ENCODE data around the gene GPR35.

Gene GPR35

GRCh38 chr2:240624950-240625621 lies at the start of gene GPR35:
TSS of gene GPR35 (plus strand) at chr2:240625480. CDS start at chr2:240629953, 4,473 bp downstream.
- no peaks in the 10 kb centered on the region for H3K9me3 ChIP-seq (ENCODE audit: control insufficient read depth, low read depth, low read length)
- no peaks in the 10 kb centered on the region for H3K4me1 ChIP-seq (ENCODE audit: control insufficient read depth, low read depth, low read length)
- no peak within 1 kb of the TSS for H3K9ac ChIP-seq (ENCODE audit: low read length)
- H3K4me3 ChIP-seq (ENCODE audit: low read length) = no peak within 1 kb of the TSS
- H3K36me3 ChIP-seq (ENCODE audit: control insufficient read depth, low read depth, low read length) = no peaks in the 10 kb centered on the region
- H3K27me3 ChIP-seq (ENCODE audit: control insufficient read depth, insufficient read depth, low read length) = no peaks in the 10 kb centered on the region
- no peak within 1 kb of the TSS for H3K27ac ChIP-seq (ENCODE audit: low read length)

GRCh38 chr2:240576036-240576435 lies 49.2 kb upstream of the GPR35 start:
- Histone ChIP-seq H3K4me3 (ENCODE audit: low read length) (no peak overlapping the region), H3K27me3 (ENCODE audit: control insufficient read depth, insufficient read depth, low read length) (no peaks in the 10 kb centered on the region), H3K9me3 (ENCODE audit: control insufficient read depth, low read depth, low read length) (no peaks in the 10 kb centered on the region), H3K4me1 (ENCODE audit: control insufficient read depth, low read depth, low read length) (no peaks in the 10 kb centered on the region), H3K9ac (ENCODE audit: low read length) (no peak overlapping the region), H3K27ac (ENCODE audit: low read length) (no peak overlapping the region), H3K36me3 (ENCODE audit: control insufficient read depth, low read depth, low read length) (no peaks in the 10 kb centered on the region)

- Histone ChIP-seq H3K9ac (ENCODE audit: low read length) (no peak overlapping the region), H3K27ac (ENCODE audit: low read length) (no peak overlapping the region), H3K27me3 (ENCODE audit: control insufficient read depth, insufficient read depth, low read length) (no peaks in the 10 kb centered on the region), H3K36me3 (ENCODE audit: control insufficient read depth, low read depth, low read length) (no peaks in the 10 kb centered on the region), H3K4me1 (ENCODE audit: control insufficient read depth, low read depth, low read length) (no peaks in the 10 kb centered on the region), H3K9me3 (ENCODE audit: control insufficient read depth, low read depth, low read length) (no peaks in the 10 kb centered on the region), H3K4me3 (ENCODE audit: low read length) (no peak overlapping the region)
Measured at GRCh38 chr2:240576436-240577205, 48.7 kb upstream of the GPR35 start.

- H3K9me3 ChIP-seq (ENCODE audit: control insufficient read depth, low read depth, low read length) = no peaks in the 10 kb centered on the region
Measured at GRCh38 chr2:240577281-240578109, 47.8 kb upstream of the GPR35 start.

GRCh38 chr2:240578110-240578450 lies 47.2 kb upstream of the GPR35 start:
- Histone ChIP-seq H3K4me3 (ENCODE audit: low read length) (no peak overlapping the region), H3K9me3 (ENCODE audit: control insufficient read depth, low read depth, low read length) (no peaks in the 10 kb centered on the region), H3K36me3 (ENCODE audit: control insufficient read depth, low read depth, low read length) (no peaks in the 10 kb centered on the region), H3K27ac (ENCODE audit: low read length) (no peak overlapping the region), H3K4me1 (ENCODE audit: control insufficient read depth, low read depth, low read length) (no peaks in the 10 kb centered on the region), H3K27me3 (ENCODE audit: control insufficient read depth, insufficient read depth, low read length) (no peaks in the 10 kb centered on the region), H3K9ac (ENCODE audit: low read length) (no peak overlapping the region)

More at GRCh38 chr2:240577281-240578109, 47.8 kb upstream of the GPR35 start:
- no peak overlapping the region for H3K9ac ChIP-seq (ENCODE audit: low read length)
- H3K27me3 ChIP-seq (ENCODE audit: control insufficient read depth, insufficient read depth, low read length) = no peaks in the 10 kb centered on the region
- H3K4me3 ChIP-seq (ENCODE audit: low read length) = no peak overlapping the region
- H3K27ac ChIP-seq (ENCODE audit: low read length) = no peak overlapping the region
- H3K36me3 ChIP-seq (ENCODE audit: control insufficient read depth, low read depth, low read length) = no peaks in the 10 kb centered on the region
- H3K4me1 ChIP-seq (ENCODE audit: control insufficient read depth, low read depth, low read length) = no peaks in the 10 kb centered on the region

- no peaks in the 10 kb centered on the region for H3K9me3 ChIP-seq (ENCODE audit: control insufficient read depth, low read depth, low read length)
- no peak overlapping the region for H3K9ac ChIP-seq (ENCODE audit: low read length)
- H3K27me3 ChIP-seq (ENCODE audit: control insufficient read depth, insufficient read depth, low read length) = no peaks in the 10 kb centered on the region
- H3K4me3 ChIP-seq (ENCODE audit: low read length) = no peak overlapping the region
- no peak overlapping the region for H3K27ac ChIP-seq (ENCODE audit: low read length)
- H3K36me3 ChIP-seq (ENCODE audit: control insufficient read depth, low read depth, low read length) = no peaks in the 10 kb centered on the region
- no peaks in the 10 kb centered on the region for H3K4me1 ChIP-seq (ENCODE audit: control insufficient read depth, low read depth, low read length)
Measured at GRCh38 chr2:240578488-240578887, 46.8 kb upstream of the GPR35 start.

- Histone ChIP-seq H3K9ac (ENCODE audit: low read length) (no peak overlapping the region), H3K9me3 (ENCODE audit: control insufficient read depth, low read depth, low read length) (no peaks in the 10 kb centered on the region), H3K27ac (ENCODE audit: low read length) (no peak overlapping the region), H3K27me3 (ENCODE audit: control insufficient read depth, insufficient read depth, low read length) (no peaks in the 10 kb centered on the region), H3K36me3 (ENCODE audit: control insufficient read depth, low read depth, low read length) (no peaks in the 10 kb centered on the region), H3K4me3 (ENCODE audit: low read length) (no peak overlapping the region), H3K4me1 (ENCODE audit: control insufficient read depth, low read depth, low read length) (no peaks in the 10 kb centered on the region)
Measured at GRCh38 chr2:240579071-240579762, 46.1 kb upstream of the GPR35 start.

GRCh38 chr2:240579771-240580614 lies 45.3 kb upstream of the GPR35 start:
- Histone ChIP-seq H3K9ac (ENCODE audit: low read length) (no peak overlapping the region), H3K4me3 (ENCODE audit: low read length) (no peak overlapping the region), H3K36me3 (ENCODE audit: control insufficient read depth, low read depth, low read length) (no peaks in the 10 kb centered on the region), H3K27me3 (ENCODE audit: control insufficient read depth, insufficient read depth, low read length) (no peaks in the 10 kb centered on the region), H3K9me3 (ENCODE audit: control insufficient read depth, low read depth, low read length) (no peaks in the 10 kb centered on the region), H3K27ac (ENCODE audit: low read length) (no peak overlapping the region), H3K4me1 (ENCODE audit: control insufficient read depth, low read depth, low read length) (peaks cover 8% of the 10 kb centered on the region)

GRCh38 chr2:240581811-240582210 lies 43.5 kb upstream of the GPR35 start:
- Histone ChIP-seq H3K4me3 (ENCODE audit: low read length) (no peak overlapping the region), H3K9me3 (ENCODE audit: control insufficient read depth, low read depth, low read length) (no peaks in the 10 kb centered on the region), H3K27me3 (ENCODE audit: control insufficient read depth, insufficient read depth, low read length) (no peaks in the 10 kb centered on the region), H3K27ac (ENCODE audit: low read length) (no peak overlapping the region), H3K9ac (ENCODE audit: low read length) (no peak overlapping the region), H3K36me3 (ENCODE audit: control insufficient read depth, low read depth, low read length) (no peaks in the 10 kb centered on the region), H3K4me1 (ENCODE audit: control insufficient read depth, low read depth, low read length) (peaks cover 13% of the 10 kb centered on the region)

- Histone ChIP-seq H3K4me3 (ENCODE audit: low read length) (no peak overlapping the region), H3K9ac (ENCODE audit: low read length) (no peak overlapping the region), H3K27ac (ENCODE audit: low read length) (no peak overlapping the region), H3K27me3 (ENCODE audit: control insufficient read depth, insufficient read depth, low read length) (no peaks in the 10 kb centered on the region), H3K4me1 (ENCODE audit: control insufficient read depth, low read depth, low read length) (peaks cover 13% of the 10 kb centered on the region), H3K9me3 (ENCODE audit: control insufficient read depth, low read depth, low read length) (no peaks in the 10 kb centered on the region), H3K36me3 (ENCODE audit: control insufficient read depth, low read depth, low read length) (no peaks in the 10 kb centered on the region)
Measured at GRCh38 chr2:240582781-240583180, 42.5 kb upstream of the GPR35 start.

All from iPS-18a (cell line).